HG02970 (cell line): ENCODE results near the gene PAQR4.
A peak's percentile ranks its signal among the peaks of the same experiment; 100 is the strongest.

Source experiments
- ATAC-seq: cut with Tn5 transposase; IDR thresholded peaks from one replicate; pipeline ENCODE4 v1.9.1; 2021; ENCODE audit warnings: mild to moderate bottlenecking, moderate library complexity, moderate number of reproducible peaks; ENCODE audit not compliant: unreplicated experiment, low FRiP score

The PAQR4 gene

DNA sequence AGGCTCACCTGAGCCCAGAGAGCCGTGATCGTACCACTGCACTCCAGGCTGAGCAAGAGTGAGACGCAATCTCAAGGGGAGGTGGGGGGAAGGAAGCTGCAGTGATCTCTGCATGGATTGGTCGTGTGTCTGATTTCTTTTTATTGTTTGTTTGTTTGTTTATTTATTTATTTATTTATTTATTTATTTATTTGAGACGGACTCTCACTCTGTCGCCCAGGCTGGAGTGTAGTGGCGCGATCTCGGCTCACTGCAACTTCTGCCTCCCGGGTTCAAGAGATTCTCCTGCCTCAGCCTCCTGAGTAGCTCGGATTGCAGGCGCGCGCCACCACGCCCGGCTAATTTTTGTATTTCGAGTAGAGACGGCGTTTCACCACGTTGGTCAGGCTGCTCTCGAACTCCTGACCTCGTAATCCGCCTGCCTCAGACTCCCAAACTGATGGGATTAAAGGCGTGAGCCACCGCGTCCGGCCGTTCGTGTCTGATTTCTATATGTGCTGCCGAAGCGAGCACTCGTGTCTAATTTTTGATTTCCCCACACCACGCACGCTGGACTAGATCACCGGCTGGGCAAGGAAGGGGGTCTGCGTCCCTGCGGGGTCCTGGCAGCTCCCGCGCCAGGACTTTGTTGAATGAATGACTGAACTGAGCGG, 50.6 kb downstream of the PAQR4 start:
- no peak for ATAC-seq

DNA sequence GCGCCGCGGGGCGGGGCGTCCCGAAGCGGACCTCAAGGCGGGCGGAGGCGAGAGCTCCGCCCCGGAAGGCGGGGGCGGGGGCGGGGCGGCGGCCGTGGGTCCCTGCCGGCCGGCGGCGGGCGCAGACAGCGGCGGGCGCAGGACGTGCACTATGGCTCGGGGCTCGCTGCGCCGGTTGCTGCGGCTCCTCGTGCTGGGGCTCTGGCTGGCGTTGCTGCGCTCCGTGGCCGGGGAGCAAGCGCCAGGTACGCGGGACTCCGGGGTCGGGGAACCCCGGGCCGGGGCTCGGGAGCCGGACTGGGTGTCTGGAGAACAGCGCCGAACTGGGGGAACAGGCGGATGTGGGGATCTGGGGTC, 51.1 kb downstream of the PAQR4 start, which contains the start of gene TNFRSF12A:
TNFRSF12A (plus strand) TSS at position 122 of the 357 bp plus-strand sequence; CDS start at position 152, 30 bp downstream.
- no peak for ATAC-seq

- ATAC-seq, result peak; percentile 3
Observed at GRCh38 chr16:3020604-3021448, 51.7 kb downstream of the PAQR4 start.

DNA sequence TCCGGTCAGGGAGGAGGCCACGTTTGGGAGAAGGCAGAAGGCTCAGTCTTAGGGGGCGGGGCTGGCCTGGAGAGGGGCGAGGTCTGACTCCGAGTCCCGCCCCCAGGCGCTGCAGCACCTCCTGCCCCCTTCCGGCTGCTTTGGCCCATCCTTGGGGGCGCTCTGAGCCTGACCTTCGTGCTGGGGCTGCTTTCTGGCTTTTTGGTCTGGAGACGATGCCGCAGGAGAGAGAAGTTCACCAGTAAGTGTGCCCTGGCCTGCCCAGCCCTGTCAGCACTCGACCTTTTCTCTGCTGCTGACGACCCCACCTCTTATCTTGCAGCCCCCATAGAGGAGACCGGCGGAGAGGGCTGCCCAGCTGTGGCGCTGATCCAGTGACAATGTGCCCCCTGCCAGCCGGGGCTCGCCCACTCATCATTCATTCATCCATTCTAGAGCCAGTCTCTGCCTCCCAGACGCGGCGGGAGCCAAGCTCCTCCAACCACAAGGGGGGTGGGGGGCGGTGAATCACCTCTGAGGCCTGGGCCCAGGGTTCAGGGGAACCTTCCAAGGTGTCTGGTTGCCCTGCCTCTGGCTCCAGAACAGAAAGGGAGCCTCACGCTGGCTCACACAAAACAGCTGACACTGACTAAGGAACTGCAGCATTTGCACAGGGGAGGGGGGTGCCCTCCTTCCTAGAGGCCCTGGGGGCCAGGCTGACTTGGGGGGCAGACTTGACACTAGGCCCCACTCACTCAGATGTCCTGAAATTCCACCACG, 52.5 kb downstream of the PAQR4 start:
- peak; percentile 22 for ATAC-seq

GRCh38 chr16:3022208-3022683, 53.1 kb downstream of the PAQR4 start:
- no peak for ATAC-seq

GRCh38 chr16:3022684-3023414, 53.7 kb downstream of the PAQR4 start:
- no peak for ATAC-seq
